GM23338 (cell line): ENCODE results near the gene ZNF566. TPM values are rescaled to one million over a fixed set of nuclear protein-coding genes. Genes with fewer than 3 reads are reported as not detected.

Source experiments
- ATAC-seq: fragments of 200-7000 bp; cut with Tn5 transposase; 3 replicates; pipeline ENCODE4 v1.9.1; 2020
- DNase-seq: peaks from one replicate; pipeline ENCODE4 v3.0.0-alpha.2; 2015; ENCODE audit warnings: low spot score
- H2AFZ ChIP-seq: fragments of 200-600 bp; sonication (generic); 2 replicates; pipeline ENCODE4 v1.8.0; 2016; ENCODE audit warnings: antibody characterized with exemption, mild to moderate bottlenecking, moderate library complexity
- H3F3A ChIP-seq: fragments of 200-600 bp; sonication (generic); replicated peaks from 2 replicates; pipeline ENCODE4 v1.8.0; 2017; ENCODE audit warnings: antibody characterized with exemption, mixed run types, low read depth
- H3K27ac ChIP-seq: fragments of 200-600 bp; sonication (generic); 2 replicates; pipeline ENCODE4 v1.6.1; 2016; ENCODE audit warnings: low read depth
- H3K27me3 ChIP-seq: fragments of 200-600 bp; sonication (generic); 2 replicates; pipeline ENCODE4 v1.8.0; 2016; ENCODE audit warnings: mild to moderate bottlenecking, mixed run types, moderate library complexity; ENCODE audit not compliant: insufficient read depth
- H3K36me3 ChIP-seq: fragments of 200-600 bp; sonication (generic); 2 replicates; pipeline ENCODE4 v1.8.0; 2016; ENCODE audit warnings: mild to moderate bottlenecking; ENCODE audit not compliant: insufficient read depth
- H3K4me1 ChIP-seq: fragments of 200-600 bp; sonication (generic); 2 replicates; pipeline ENCODE4 v1.8.0; 2016; ENCODE audit warnings: mild to moderate bottlenecking, moderate library complexity; ENCODE audit not compliant: insufficient read depth
- H3K4me2 ChIP-seq: fragments of 200-600 bp; sonication (generic); 2 replicates; pipeline ENCODE4 v1.7.1; 2017; ENCODE audit warnings: mixed run types
- H3K4me3 ChIP-seq: fragments of 200-600 bp; sonication (generic); 2 replicates; pipeline ENCODE4 v1.6.1; 2016; ENCODE audit warnings: mixed run types
- H3K79me2 ChIP-seq: fragments of 200-600 bp; sonication (generic); replicated peaks from 2 replicates; pipeline ENCODE4 v1.8.0; 2017; ENCODE audit warnings: mild to moderate bottlenecking; ENCODE audit not compliant: insufficient read depth
- H3K9me2 ChIP-seq: fragments of 200-600 bp; sonication (generic); 2 replicates; pipeline ENCODE4 v1.8.0; 2017; ENCODE audit not compliant: insufficient read depth
- H4K20me1 ChIP-seq: fragments of 200-600 bp; sonication (generic); replicated peaks from 2 replicates; pipeline ENCODE4 v1.8.0; 2017; ENCODE audit warnings: mild to moderate bottlenecking; ENCODE audit not compliant: insufficient read depth
- H3K27ac Mint-ChIP-seq: 2 replicates; pipeline ENCODE4 v1.8.0; 2020; ENCODE audit warnings: inconsistent platforms, mild to moderate bottlenecking, moderate library complexity, mixed read lengths
- H3K27me3 Mint-ChIP-seq: 3 replicates; pipeline ENCODE4 v1.8.0; 2022; ENCODE audit warnings: low read depth, mild to moderate bottlenecking, moderate library complexity, mixed read lengths, inconsistent platforms; ENCODE audit not compliant: insufficient read depth, poor library complexity
- H3K36me3 Mint-ChIP-seq: 3 replicates; pipeline ENCODE4 v1.8.0; 2021; ENCODE audit warnings: low read depth, mild to moderate bottlenecking, inconsistent platforms, moderate library complexity, mixed read lengths
- H3K4me1 Mint-ChIP-seq: 3 replicates; pipeline ENCODE4 v1.8.0; 2020; ENCODE audit warnings: mild to moderate bottlenecking, inconsistent platforms, mixed read lengths
- H3K4me3 Mint-ChIP-seq: 3 replicates; pipeline ENCODE4 v1.8.0; 2021; ENCODE audit warnings: moderate library complexity, mild to moderate bottlenecking, inconsistent platforms, mixed read lengths
- H3K9me3 Mint-ChIP-seq: 3 replicates; pipeline ENCODE4 v1.8.0; 2020; ENCODE audit warnings: moderate library complexity, mild to moderate bottlenecking, inconsistent platforms, mixed read lengths
- CREB1 ChIP-seq: fragments of 250-450 bp; sonication (Bioruptor Pico); IDR thresholded peaks from 2 replicates; pipeline ENCODE4 v1.5.0; 2020; ENCODE audit warnings: low read depth, mild to moderate bottlenecking, moderate library complexity
- ETS1 ChIP-seq: IDR thresholded peaks from 2 replicates; pipeline ENCODE4 v1.6.1; 2016; ENCODE audit warnings: antibody characterized with exemption
- EZH2 ChIP-seq: fragments of 200-600 bp; sonication (generic); IDR thresholded peaks from one replicate; pipeline ENCODE4 v1.8.0; 2017; ENCODE audit warnings: antibody characterized with exemption, mild to moderate bottlenecking, low read depth; ENCODE audit not compliant: unreplicated experiment
- EZH2phosphoT487 ChIP-seq: fragments of 200-600 bp; sonication (generic); IDR thresholded peaks from one replicate; pipeline ENCODE4 v1.8.1; 2018; ENCODE audit warnings: antibody characterized with exemption; ENCODE audit not compliant: unreplicated experiment
- JUNB ChIP-seq: IDR thresholded peaks from one replicate; pipeline ENCODE4 v1.6.1; 2016; ENCODE audit warnings: antibody characterized with exemption; ENCODE audit not compliant: unreplicated experiment
- NANOG ChIP-seq: IDR thresholded peaks from 2 replicates; pipeline ENCODE4 v1.6.1; 2016; ENCODE audit warnings: antibody characterized with exemption, borderline replicate concordance
- POLR2AphosphoS5 ChIP-seq: IDR thresholded peaks from 2 replicates; pipeline ENCODE4 v1.6.1; 2016; ENCODE audit warnings: antibody characterized with exemption, low read depth
- REST ChIP-seq: IDR thresholded peaks from one replicate; pipeline ENCODE4 v1.6.1; 2018; ENCODE audit warnings: antibody characterized with exemption; ENCODE audit not compliant: unreplicated experiment
- STAT1 ChIP-seq: IDR thresholded peaks from one replicate; pipeline ENCODE4 v1.6.1; 2016; ENCODE audit warnings: antibody characterized with exemption; ENCODE audit not compliant: unreplicated experiment
- ZNF114 ChIP-seq: fragments of 250-450 bp; sonication (Bioruptor Pico); IDR thresholded peaks from 2 replicates; pipeline ENCODE4 v1.5.0; 2020; ENCODE audit warnings: mild to moderate bottlenecking, moderate library complexity
- ZNF331 ChIP-seq: fragments of 250-450 bp; sonication (Bioruptor Pico); IDR thresholded peaks from 2 replicates; pipeline ENCODE4 v1.5.0; 2020; ENCODE audit warnings: low read depth, mild to moderate bottlenecking, moderate library complexity
- ZNF462 ChIP-seq: fragments of 250-450 bp; sonication (Bioruptor Pico); IDR thresholded peaks from 2 replicates; pipeline ENCODE4 v1.5.0; 2020; ENCODE audit warnings: mild to moderate bottlenecking, moderate library complexity
- polyA plus RNA-seq: library from polyadenylated mRNA; unstranded; fragments of >200 nt; fragmentation: Nextera tagmentation; extraction: Ambion mirVana; gene quantifications from 2 replicates; pipeline ENCODE4 v1.2.1, GENCODE V29; 2016
- total RNA-seq: library from RNA; depleted of rRNA; stranded (reverse); fragments of >200 nt; shearing (Covaris generic); gene quantifications from 2 replicates; pipeline ENCODE4 v1.2.3, GENCODE V29; 2014

Gene ZNF566
- total and polyA plus RNA-seq, 2 experiments from 2014 or later, result 11.9 to 18.0 TPM

GRCh38 chr19:36441339-36441738 lies 48.0 kb downstream of the ZNF566 start:
- no peak overlapping the region for H3K27ac ChIP-seq
- no peak overlapping the region for H3K27ac Mint-ChIP-seq
- no peaks in the 10 kb centered on the region for H3K36me3 ChIP-seq
- no peaks in the 10 kb centered on the region for H3K79me2 ChIP-seq
- H4K20me1 ChIP-seq, result no peaks in the 10 kb centered on the region
- no peaks in the 10 kb centered on the region for H3K4me1 ChIP-seq
- no peak overlapping the region for H2AFZ ChIP-seq
- DNase-seq (no peak), ATAC-seq (no peak)
- H3K27me3 ChIP-seq, result no peaks in the 10 kb centered on the region
- no peaks in the 10 kb centered on the region for H3K9me2 ChIP-seq
- no peaks in the 10 kb centered on the region for H3F3A ChIP-seq
- H3K27me3 Mint-ChIP-seq, result peaks cover 6% of the 10 kb centered on the region
- no peak overlapping the region for H3K4me2 ChIP-seq
- no peak overlapping the region for H3K4me3 Mint-ChIP-seq
- no peaks in the 10 kb centered on the region for H3K4me1 Mint-ChIP-seq
- peaks cover 64% of the 10 kb centered on the region for H3K9me3 Mint-ChIP-seq
- TF ChIP-seq POLR2AphosphoS5, result no peak
- no peak for TF ChIP-seq EZH2phosphoT487
- TF ChIP-seq ZNF331, result no peak
- TF ChIP-seq JUNB, result no peak
- H3K4me3 ChIP-seq, result no peak overlapping the region
- peaks cover 27% of the 10 kb centered on the region; the same call in 2 of the 3 replicates for H3K36me3 Mint-ChIP-seq

GRCh38 chr19:36436531-36436930 lies 52.8 kb downstream of the ZNF566 start:
- Histone ChIP-seq H3K4me1 (no peaks in the 10 kb centered on the region), H2AFZ (peak overlapping the region; percentile 3; the same call in 1 of the 2 replicates), H3K27ac (no peak overlapping the region), H3K36me3 (no peaks in the 10 kb centered on the region), H4K20me1 (no peaks in the 10 kb centered on the region), H3K4me2 (no peak overlapping the region), H3K4me3 (no peak overlapping the region), H3K9me2 (no peaks in the 10 kb centered on the region), H3K27me3 (no peaks in the 10 kb centered on the region), H3K79me2 (no peaks in the 10 kb centered on the region), H3F3A (no peaks in the 10 kb centered on the region)
- no peak; the same call in 2 of the 3 replicates for ATAC-seq
- Mint-ChIP-seq H3K36me3 (peaks cover 5% of the 10 kb centered on the region; the same call in 1 of the 3 replicates), H3K4me3 (no peak overlapping the region), H3K27me3 (peaks cover 3% of the 10 kb centered on the region), H3K27ac (no peak overlapping the region), H3K4me1 (no peaks in the 10 kb centered on the region), H3K9me3 (peaks cover 50% of the 10 kb centered on the region)
- DNase-seq, result peak; percentile 77
- TF ChIP-seq STAT1, result no peak
- TF ChIP-seq EZH2phosphoT487, result no peak
- no peak for TF ChIP-seq JUNB
- no peak for TF ChIP-seq ZNF462
- no peak for TF ChIP-seq POLR2AphosphoS5
- no peak for TF ChIP-seq CREB1 (CRISPR knock-in tag)
- no peak for TF ChIP-seq ZNF331
- TF ChIP-seq ZNF114 (CRISPR knock-in tag), result no peak
- TF ChIP-seq NANOG, result no peak
- no peak for TF ChIP-seq ETS1
- no peak for TF ChIP-seq REST
- no peak for TF ChIP-seq EZH2
